Breast epithelium (tissue), 3 donors: ENCODE results near the gene ADAD2.

Experiments
- POLR2A ChIP-seq: fragments of 450-650 bp; IDR thresholded peaks from one replicate; pipeline ENCODE4 v1.6.1; 2016; ENCODE audit warnings: antibody characterized with exemption, mild to moderate bottlenecking, moderate library complexity
- TF ChIP-seq, protein P1 (sequence below), 3 donors: fragments of 450-650 bp; IDR thresholded peaks; one replicate each; pipeline ENCODE4 v1.5.1; 2016 to 2017; ENCODE audit warnings: antibody characterized with exemption in 3 of 3, mild to moderate bottlenecking in 3 of 3, moderate library complexity in 3 of 3

DNA sequence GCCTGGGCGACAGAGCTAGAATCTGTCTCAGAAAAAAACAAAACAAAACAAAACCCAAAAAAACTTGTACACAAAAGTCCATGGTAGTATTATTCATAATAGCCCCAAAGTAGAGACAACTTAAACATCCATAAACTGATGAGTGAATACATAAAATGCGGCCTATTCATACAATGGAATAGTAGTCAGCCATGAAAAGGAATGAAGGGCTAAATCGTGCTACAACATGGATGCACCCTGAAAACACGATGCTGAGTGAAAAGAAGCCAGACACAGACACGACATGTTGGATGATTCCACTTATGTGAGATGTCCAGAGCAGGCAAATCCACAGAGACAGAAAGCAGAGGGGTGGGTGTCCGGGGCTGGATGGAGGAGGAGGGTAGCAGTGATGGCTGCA is 36.6 kb downstream of the ADAD2 start:
- TF ChIP-seq, protein P1, sequence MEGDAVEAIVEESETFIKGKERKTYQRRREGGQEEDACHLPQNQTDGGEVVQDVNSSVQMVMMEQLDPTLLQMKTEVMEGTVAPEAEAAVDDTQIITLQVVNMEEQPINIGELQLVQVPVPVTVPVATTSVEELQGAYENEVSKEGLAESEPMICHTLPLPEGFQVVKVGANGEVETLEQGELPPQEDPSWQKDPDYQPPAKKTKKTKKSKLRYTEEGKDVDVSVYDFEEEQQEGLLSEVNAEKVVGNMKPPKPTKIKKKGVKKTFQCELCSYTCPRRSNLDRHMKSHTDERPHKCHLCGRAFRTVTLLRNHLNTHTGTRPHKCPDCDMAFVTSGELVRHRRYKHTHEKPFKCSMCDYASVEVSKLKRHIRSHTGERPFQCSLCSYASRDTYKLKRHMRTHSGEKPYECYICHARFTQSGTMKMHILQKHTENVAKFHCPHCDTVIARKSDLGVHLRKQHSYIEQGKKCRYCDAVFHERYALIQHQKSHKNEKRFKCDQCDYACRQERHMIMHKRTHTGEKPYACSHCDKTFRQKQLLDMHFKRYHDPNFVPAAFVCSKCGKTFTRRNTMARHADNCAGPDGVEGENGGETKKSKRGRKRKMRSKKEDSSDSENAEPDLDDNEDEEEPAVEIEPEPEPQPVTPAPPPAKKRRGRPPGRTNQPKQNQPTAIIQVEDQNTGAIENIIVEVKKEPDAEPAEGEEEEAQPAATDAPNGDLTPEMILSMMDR (IDR thresholded peaks at IDR 0.05), result no peak
- TF ChIP-seq POLR2A, result no peak
